Measurements from ENCODE around the gene ZNF878.
A peak's percentile ranks its signal among the peaks of the same experiment; 100 is the strongest.

DNA sequence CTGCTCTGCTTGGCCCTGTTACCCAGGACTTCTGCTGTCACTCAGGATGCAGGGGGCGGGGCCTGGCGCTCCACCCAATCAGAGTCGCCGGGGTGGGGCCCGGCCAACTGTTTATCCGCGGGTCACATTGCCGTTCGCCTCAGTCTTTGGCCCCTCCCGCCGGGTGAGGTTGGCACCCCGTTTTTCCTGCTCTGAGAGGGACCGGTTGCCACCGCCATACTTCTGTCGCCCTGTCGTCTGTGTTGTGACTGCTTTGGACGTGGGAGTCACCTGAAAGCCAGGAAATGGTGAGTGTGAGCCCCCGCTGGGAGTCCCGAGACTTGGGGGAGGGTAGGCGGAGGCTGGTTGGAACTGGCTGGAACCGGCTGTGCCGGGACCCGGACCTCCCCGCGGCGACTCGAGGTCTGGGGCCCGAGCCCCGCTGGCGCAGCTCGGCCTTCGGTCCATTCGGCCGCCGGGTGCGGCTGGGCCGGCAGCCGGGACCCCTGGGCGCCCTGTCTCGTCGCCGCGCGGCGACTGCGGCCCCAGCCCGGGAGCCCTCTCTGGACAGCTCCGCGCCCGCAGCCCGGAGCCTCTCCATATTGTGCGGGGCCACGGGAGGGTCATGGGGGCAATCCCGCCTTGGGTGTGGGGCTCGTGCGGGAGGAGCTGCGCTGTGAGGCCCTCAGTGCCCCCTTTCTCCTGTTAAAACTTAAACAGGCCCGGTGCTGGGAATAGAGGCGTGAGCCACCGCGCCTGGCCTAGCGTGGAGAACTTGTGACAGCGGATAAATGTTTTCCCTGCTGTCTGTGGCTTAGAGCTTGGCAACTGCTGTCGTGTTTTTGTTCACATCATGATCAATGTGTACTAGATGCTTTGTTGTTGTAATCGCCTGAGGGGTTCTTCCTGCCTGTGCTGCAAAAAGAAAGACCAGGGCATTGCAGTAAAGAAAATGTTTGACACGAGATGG is 12.1 kb upstream of the ZNF878 start, which contains the start of gene ZNF844:
- TF ChIP-seq, protein P1, sequence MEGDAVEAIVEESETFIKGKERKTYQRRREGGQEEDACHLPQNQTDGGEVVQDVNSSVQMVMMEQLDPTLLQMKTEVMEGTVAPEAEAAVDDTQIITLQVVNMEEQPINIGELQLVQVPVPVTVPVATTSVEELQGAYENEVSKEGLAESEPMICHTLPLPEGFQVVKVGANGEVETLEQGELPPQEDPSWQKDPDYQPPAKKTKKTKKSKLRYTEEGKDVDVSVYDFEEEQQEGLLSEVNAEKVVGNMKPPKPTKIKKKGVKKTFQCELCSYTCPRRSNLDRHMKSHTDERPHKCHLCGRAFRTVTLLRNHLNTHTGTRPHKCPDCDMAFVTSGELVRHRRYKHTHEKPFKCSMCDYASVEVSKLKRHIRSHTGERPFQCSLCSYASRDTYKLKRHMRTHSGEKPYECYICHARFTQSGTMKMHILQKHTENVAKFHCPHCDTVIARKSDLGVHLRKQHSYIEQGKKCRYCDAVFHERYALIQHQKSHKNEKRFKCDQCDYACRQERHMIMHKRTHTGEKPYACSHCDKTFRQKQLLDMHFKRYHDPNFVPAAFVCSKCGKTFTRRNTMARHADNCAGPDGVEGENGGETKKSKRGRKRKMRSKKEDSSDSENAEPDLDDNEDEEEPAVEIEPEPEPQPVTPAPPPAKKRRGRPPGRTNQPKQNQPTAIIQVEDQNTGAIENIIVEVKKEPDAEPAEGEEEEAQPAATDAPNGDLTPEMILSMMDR (IDR thresholded peaks at IDR 0.05) = peak in 1 of 4 experiments; percentile 25
- TF ChIP-seq POLR2AphosphoS5 (IDR thresholded peaks at IDR 0.05) (peak; percentile 97), POLR2A (IDR thresholded peaks at IDR 0.05) (peak; percentile 96)
